GM12873 (cell line): ENCODE measurements around the gene KRTAP16-1.

Experiments used
- CTCF ChIP-seq: IDR thresholded peaks from 2 replicates; pipeline ENCODE4 v1.5.1; 2012; ENCODE audit warnings: low read depth, mild to moderate bottlenecking, moderate library complexity, low read length, control low read depth; ENCODE audit not compliant: insufficient read depth; ENCODE audit errors: missing control alignments

KRTAP16-1 gene

DNA sequence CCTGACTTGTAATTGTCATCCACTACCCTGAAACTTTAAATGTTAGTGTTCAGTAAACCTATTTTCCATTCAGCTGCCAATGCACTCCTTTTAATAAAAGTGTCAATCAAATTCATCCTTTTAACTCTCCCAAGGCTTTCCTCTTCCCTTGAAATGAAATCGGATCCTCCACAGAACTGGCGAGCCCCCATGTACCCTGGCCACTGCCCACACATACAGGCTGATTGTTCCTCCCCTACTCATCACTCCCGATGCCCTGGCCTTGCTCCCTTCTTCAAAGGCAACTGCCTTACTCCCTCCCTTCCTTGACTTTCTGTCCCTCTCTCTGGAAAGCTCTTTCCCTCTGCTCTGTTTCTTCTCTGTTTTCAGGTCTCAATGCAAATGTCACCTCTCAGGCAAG lies 33.9 kb upstream of the KRTAP16-1 start:
- TF ChIP-seq CTCF, result no peak

- no peak for TF ChIP-seq CTCF
Measured at GRCh38 chr17:41340934-41341861, 32.1 kb upstream of the KRTAP16-1 start.

DNA sequence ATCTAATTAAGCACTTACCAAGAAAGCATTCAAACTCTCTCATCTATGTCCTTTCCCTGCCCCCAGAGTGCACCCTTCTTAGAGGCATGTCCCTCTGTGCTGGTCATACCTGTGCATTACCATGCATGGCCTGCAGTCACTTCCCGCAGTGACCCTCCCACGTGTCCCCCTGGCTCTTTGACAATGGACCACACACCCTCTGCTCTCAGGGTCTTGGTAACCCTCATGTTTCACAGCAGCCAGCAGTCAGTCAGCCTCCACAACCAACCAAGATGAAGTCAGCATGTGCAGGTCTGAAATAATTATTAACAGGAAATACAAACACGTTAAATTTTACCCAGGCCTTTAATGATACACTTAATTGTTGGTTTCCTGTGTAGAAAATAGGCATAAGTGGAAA lies 31.4 kb upstream of the KRTAP16-1 start:
- TF ChIP-seq CTCF, result no peak

- TF ChIP-seq CTCF, result no peak
Measured at GRCh38 chr17:41339571-41340172, 30.6 kb upstream of the KRTAP16-1 start.

GRCh38 chr17:41338961-41339485 lies 29.9 kb upstream of the KRTAP16-1 start:
- TF ChIP-seq CTCF, result no peak

DNA sequence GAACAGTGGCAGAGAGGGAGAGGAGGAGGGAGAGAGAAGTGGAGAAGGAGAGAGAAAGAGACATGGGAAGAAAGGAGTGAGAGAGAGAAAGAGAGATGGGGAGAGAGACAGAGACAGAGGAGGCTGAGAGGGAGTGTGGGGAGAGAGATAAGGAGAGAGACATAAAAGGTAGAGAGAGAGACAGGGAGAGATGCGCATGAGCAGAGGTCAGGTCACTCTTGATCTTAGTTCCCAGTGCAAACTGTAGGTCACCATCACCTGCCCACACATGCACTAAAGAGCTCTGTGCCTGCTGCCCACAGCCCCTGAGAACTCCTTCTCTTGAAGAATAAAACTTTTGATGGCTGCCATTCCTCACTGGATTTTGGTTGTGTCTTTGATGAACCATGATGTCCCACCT lies 26.6 kb upstream of the KRTAP16-1 start:
- TF ChIP-seq CTCF, result no peak
